NCI-H1436 treated with DMSO at 0.1 percent for 48 hours (cell line): ENCODE measurements around the gene DACH1.

Experiments
- DNase-seq: peaks from one replicate; lab custom pipeline; 2025; lab: John Stamatoyannopoulos, UW

DACH1 gene

GRCh38 chr13:71583581-71583980 is 283.4 kb downstream of the DACH1 start:
- no peak for DNase-seq

DNA sequence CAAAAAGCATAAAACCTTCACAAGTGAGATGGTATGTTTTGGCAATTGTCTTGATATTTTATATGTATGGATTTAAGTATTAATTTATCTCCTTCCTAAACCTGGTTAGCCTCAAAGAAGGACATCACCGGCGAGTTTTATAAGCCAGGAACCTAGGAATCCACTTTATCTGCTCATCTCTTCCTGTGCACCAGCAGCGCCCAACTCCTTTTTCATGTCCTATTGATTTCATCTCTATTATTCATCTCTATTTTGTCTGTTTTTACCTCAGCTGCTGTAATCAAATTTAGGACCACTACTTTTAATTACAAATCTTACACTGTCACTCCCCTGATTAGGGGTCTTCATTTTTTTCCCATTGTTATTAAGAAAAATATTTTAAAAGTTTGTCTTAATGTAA is 286.4 kb downstream of the DACH1 start:
- no peak for DNase-seq

DNA sequence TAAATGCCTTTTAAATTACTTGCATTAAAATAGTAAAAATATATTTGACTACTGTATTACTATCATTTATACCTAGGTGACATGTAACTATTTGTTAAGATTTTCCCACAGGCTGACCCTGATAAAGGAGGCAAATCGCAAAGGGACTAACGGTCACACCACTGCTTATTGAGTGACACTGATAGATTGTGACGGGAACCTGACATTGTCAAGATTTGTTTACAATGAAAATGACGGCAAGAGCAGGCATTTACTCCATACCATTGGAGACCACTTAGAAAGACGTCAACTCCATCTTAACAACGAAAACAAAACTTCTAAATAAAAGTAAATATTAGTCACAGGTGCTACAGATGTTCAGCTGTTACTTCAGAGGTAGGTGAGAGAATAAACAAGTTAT is 289.0 kb downstream of the DACH1 start:
- no peak for DNase-seq

DNA sequence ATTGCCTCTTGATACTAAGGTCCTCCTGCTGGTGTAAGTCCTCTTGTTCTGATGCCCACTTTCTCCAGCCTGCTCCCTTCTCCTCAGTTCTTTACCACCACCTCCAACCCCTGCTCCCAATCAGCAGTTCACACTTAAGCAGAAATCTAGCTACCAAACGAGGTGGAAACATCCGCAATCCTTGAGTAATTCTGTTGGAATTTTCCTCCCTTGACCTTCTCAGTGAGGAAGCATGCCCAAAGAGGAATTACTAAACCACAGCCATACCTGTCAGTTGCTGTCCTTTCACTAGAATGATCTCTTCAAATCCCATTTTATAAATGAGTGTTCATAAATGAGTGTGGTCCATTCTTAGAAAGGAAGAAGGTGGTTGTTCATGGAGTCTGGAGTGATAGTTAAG is 289.9 kb downstream of the DACH1 start:
- DNase-seq, result no peak

GRCh38 chr13:71576571-71576970 is 290.4 kb downstream of the DACH1 start:
- DNase-seq, result no peak

DNA sequence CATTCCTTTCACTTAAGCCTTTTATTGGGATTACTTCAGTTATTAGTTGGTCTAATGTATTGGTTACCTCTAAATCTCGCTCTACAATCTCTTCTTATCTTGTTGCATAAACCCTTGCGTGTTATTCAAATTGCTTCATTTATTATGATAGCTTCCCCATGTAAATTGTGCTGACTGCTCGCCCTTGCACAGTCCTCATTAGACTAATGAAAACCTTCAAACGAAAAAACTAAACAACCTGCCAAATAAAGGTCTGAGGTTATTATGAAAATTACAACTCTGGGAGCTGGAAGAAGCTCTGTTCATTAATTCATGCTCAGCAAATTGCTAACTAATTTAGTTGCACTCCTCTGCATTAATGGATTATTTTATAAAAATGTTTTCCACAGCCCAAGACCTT is 320.1 kb downstream of the DACH1 start:
- DNase-seq, result no peak

GRCh38 chr13:71540098-71540497 is 326.9 kb downstream of the DACH1 start:
- DNase-seq, result no peak

DNA sequence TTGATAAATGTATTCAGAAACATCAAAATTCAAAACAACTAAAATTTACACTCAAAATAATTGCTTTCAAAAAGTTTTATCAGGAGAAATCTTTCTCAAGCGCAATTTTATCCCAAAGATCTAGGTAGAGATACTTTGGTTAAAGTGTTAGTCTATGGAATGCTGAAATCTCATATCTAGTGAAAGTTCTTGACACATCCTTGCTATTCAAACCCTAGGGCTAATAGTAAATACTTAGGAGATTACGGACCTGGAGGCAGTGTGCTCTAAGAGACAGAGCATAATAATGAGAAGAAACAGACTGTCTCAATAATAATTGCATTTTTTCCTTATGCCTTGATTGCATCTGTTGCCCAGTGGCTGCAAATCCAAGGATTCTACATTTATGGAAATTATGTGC is 330.8 kb downstream of the DACH1 start:
- no peak for DNase-seq

DNA sequence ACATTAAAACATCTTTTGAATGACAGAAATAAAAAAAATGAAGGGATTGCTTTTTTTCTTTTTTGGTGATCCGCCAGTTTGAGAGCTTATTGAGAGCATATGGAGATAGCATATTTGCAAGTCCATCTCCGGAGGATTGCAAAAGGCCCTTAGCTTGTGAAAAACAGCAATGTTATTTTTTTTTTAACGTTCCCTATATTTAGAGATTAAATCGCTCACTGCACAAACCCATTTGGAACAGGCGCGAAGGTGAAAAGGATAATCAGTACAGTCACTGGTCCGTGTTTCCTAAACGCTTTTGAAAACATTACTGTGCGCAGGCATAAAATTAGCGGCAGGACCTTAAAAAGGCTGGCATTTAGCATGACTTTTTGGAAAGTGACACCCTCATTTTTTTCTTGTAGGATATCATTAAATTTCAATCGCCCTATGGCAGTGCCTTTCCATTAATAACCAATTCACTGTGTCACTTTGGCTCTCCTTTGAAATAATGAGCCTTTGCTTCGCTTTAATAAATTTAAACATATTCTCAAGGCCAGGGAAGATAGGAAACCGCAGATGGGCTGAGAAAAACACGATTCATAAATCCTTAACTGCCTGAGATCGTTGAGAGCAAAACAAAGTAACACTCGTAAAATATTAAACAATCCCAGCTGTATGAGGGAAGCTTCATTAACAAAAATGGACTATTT is 342.2 kb downstream of the DACH1 start:
- DNase-seq, result no peak

- DNase-seq, result no peak
These were observed 342.8 kb downstream of the DACH1 start for GRCh38 chr13:71524245-71524612.

GRCh38 chr13:71522941-71523526 is 344.0 kb downstream of the DACH1 start:
- DNase-seq, result no peak

DNA sequence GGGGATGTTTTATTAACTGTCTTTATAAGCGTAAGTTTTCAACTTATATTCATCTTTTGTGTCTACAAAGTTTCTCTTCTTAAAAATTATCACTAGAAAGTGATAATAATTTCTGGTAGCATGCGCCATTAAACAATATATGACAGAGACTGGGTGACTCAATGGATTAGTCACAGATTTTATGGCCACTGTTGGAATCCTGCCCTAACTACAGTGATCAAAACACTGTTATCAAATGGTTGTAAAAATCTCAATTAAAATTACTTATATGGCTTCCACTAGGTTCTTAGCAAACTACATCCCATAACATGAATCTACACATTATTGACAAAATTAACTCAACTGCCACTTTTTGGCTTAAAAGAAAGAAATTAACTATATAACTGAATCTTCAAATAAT is 350.0 kb downstream of the DACH1 start:
- DNase-seq, result no peak

GRCh38 chr13:71516521-71516920 is 350.5 kb downstream of the DACH1 start:
- no peak for DNase-seq

DNA sequence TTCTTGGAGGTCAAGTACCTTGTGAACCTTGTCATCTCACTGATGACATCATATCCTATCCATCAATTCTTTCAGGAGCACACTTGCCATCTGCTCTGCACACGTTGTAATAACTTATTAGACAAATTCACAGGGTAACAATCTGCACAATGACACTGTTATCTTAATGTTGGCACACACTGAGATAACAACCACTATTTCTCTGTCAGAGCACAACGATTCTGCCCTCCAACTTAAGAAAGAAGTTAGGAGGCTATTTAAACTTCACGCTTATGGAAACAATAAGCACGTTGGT is 351.3 kb downstream of the DACH1 start:
- DNase-seq, result no peak

GRCh38 chr13:71514900-71515743 is 351.9 kb downstream of the DACH1 start:
- no peak for DNase-seq

DNA sequence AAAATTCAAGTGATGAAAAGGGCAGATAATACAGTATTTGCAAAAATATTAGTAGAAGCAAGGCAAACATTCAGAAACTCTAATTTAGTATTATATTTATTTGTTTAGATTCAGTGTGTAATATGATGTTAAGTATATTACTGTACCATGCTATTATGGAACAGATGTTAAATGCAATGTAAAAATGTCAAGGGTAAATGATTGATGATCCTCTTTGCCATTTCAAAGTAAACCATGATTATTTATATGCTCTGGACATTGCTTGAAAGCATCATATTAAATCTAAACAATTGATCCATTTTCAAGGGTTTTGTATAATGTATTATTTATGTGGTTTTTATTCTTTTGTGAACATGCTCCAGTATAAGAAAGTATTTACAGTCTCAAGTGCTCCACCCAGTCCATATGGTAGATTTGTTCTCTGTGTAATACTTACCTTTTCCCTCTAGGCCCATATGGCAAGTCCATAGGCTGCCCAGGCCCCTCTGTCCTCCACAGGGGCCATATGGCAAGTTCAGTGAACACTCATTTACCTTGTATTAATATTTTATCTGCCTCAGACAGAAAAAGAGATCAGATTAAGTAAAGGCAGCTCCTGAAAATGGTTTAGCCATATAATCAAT is 353.5 kb downstream of the DACH1 start:
- no peak for DNase-seq

DNA sequence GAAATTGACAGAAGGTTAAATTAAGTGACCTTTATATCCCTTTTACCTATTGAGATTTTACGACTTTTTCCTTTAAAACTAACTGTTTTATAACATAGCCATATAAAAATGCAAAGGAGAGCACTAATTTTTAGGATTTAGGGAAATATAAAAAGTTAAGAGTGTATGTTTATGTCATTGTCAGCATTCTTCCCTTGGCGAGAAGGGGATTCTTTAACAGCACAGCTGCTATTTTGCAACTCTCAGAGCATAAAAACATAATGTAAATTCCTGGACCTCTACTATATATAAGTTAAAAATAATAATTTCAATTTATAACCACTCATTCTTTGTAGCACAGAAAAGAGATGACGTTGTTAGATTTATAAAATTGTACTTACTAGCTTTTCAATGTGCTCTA is 363.2 kb downstream of the DACH1 start:
- DNase-seq, result no peak

- DNase-seq, result no peak
These were observed 367.0 kb downstream of the DACH1 start for GRCh38 chr13:71499944-71500514.

GRCh38 chr13:71499235-71499634 is 367.8 kb downstream of the DACH1 start:
- no peak for DNase-seq

- no peak for DNase-seq
These were observed 373.8 kb downstream of the DACH1 start for GRCh38 chr13:71493189-71493588.

DNA sequence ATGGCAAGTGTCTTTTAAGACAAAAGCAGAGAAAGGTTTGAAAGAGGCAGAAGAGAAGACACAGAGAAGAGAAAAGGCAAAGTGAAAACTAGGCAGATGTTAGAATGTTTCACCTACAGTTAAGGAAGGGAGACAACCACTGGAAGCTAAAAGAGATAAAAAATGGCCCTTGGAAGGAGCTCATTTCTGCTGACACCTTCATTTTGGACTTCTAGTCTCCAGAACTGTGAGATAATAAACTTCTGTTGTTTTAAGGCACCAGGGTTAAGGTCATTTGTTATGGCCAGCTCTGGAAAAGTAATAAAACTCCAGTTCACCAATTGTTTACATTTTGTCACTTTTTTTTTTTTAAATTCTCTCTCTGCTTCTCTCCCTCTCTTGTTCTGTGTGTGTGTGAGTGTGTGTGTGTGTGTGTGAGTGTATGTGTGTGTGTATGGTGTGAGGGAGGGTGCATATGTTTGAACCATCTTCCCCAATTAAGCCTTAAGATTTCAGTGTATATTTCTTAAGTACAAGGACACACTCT is 374.6 kb downstream of the DACH1 start:
- DNase-seq, result no peak

GRCh38 chr13:71491010-71491409 is 376.0 kb downstream of the DACH1 start:
- no peak for DNase-seq
